B cell (primary cell): Measurements from ENCODE around the gene IP6K2. TPM values are rescaled to one million over a fixed set of nuclear protein-coding genes. Genes with fewer than 3 reads are reported as not detected.

Source experiments
- ATAC-seq: fragments of 200-7000 bp; cut with Tn5 transposase; one replicate; pipeline ENCODE4 v1.10.0; 2021; ENCODE audit warnings: low read depth, mild to moderate bottlenecking, moderate number of reproducible peaks, moderate library complexity
- CTCF ChIA-PET: fragments of 350-600 bp; sonication (Branson Sonifier 250); formaldehyde crosslinking; loops from one replicate; lab custom pipeline; 2021; ENCODE audit warnings: antibody characterized with exemption, inconsistent platforms; lab: Charles Lee
- POLR2A ChIA-PET: fragments of 350-600 bp; sonication (Branson Sonifier 250); formaldehyde crosslinking; loops from one replicate; lab custom pipeline; 2021; ENCODE audit warnings: antibody characterized with exemption; lab: Charles Lee
- DNase-seq: peaks from one replicate; pipeline ENCODE4 v3.0.0; 2013
- H2AFZ ChIP-seq: 2 replicates; pipeline ENCODE4 v1.6.1; 2012; ENCODE audit warnings: mild to moderate bottlenecking, low read depth, low read length; ENCODE audit not compliant: insufficient read depth, poor library complexity, severe bottlenecking
- H3K27ac ChIP-seq, 2 donors: 1 replicate in 1 of 2; 2 replicates in 1 of 2; pipeline ENCODE4 v1.5.1; 2012 to 2013; ENCODE audit warnings: low read length in 2 of 2, mild to moderate bottlenecking in 2 of 2, moderate library complexity in 1 of 2
- H3K27me3 ChIP-seq, 4 experiments: fragments of 200-600 bp in 1 of 4; sonication (generic) in 1 of 4; replicated peaks in 1 of 4; 1 replicate in 2 of 4; 2 replicates in 2 of 4; pipeline versions ENCODE4 v1.6.1 to v1.7.0; 2013 to 2016; ENCODE audit warnings: low read length in 3 of 4, mild to moderate bottlenecking in 2 of 4, mixed read lengths in 1 of 4, moderate library complexity in 1 of 4; ENCODE audit not compliant: insufficient read depth in 4 of 4, control insufficient read depth in 3 of 4; ENCODE audit errors: control extremely low read depth in 1 of 4
- H3K36me3 ChIP-seq, 2 experiments: replicated peaks in 1 of 2; 1 replicate in 1 of 2; 2 replicates in 1 of 2; pipeline versions ENCODE4 v1.6.1 to v1.7.1; 2013; ENCODE audit warnings: low read length in 1 of 2; ENCODE audit not compliant: insufficient read depth in 2 of 2, control insufficient read depth in 1 of 2; ENCODE audit errors: control extremely low read depth in 1 of 2, extremely low read depth in 1 of 2
- H3K4me1 ChIP-seq, 2 donors: fragments of 200-600 bp in 1 of 2; sonication (generic) in 1 of 2; 1 replicate in 1 of 2; 2 replicates in 1 of 2; pipeline versions ENCODE4 v1.5.1 to v1.6.1; 2013 to 2017; ENCODE audit warnings: low read length in 2 of 2; ENCODE audit not compliant: control insufficient read depth in 2 of 2, insufficient read depth in 2 of 2
- H3K4me2 ChIP-seq: replicated peaks from 2 replicates; pipeline ENCODE3; 2012; ENCODE audit warnings: mild to moderate bottlenecking, low read depth, low read length; ENCODE audit not compliant: poor library complexity, severe bottlenecking
- H3K4me3 ChIP-seq, 5 experiments: fragments of 200-600 bp in 1 of 5; sonication (generic) in 1 of 5; 1 replicate in 3 of 5; 2 replicates in 2 of 5; pipeline versions ENCODE4 v1.5.1 to v1.7.0; 2011 to 2016; ENCODE audit warnings: low read length in 4 of 5, mild to moderate bottlenecking in 4 of 5, low read depth in 2 of 5, control low read depth in 1 of 5, moderate library complexity in 1 of 5; ENCODE audit not compliant: insufficient read depth in 1 of 5; ENCODE audit errors: control extremely low read depth in 1 of 5, extremely low read depth in 1 of 5
- H3K79me2 ChIP-seq: fragments of 200-600 bp; sonication (generic); one replicate; pipeline ENCODE4 v1.6.0; 2016; ENCODE audit warnings: low read length; ENCODE audit not compliant: control insufficient read depth, insufficient read depth
- H3K9ac ChIP-seq: fragments of 200-600 bp; sonication (generic); 2 replicates; pipeline ENCODE4 v1.6.1; 2017; ENCODE audit warnings: mild to moderate bottlenecking, low read length, moderate library complexity
- H3K9me3 ChIP-seq, 3 donors: one replicate each; pipeline versions ENCODE4 v1.6.1 to v1.7.1; 2013; ENCODE audit warnings: low read length in 2 of 3; ENCODE audit not compliant: control insufficient read depth in 2 of 3, insufficient read depth in 1 of 3; ENCODE audit errors: control extremely low read depth in 1 of 3
- H4K20me1 ChIP-seq: 2 replicates; pipeline ENCODE4 v1.6.0; 2012; ENCODE audit warnings: mild to moderate bottlenecking, low read length; ENCODE audit not compliant: insufficient read depth, control insufficient read depth, poor library complexity, severe bottlenecking
- H3K27ac Mint-ChIP-seq: one replicate; pipeline ENCODE4 v1.8.0; 2021; ENCODE audit warnings: mixed read lengths
- H3K27me3 Mint-ChIP-seq: one replicate; pipeline ENCODE4 v1.8.0; 2021; ENCODE audit warnings: mixed read lengths
- H3K4me1 Mint-ChIP-seq: one replicate; pipeline ENCODE4 v1.8.0; 2021; ENCODE audit warnings: mixed read lengths
- H3K4me3 Mint-ChIP-seq: one replicate; pipeline ENCODE4 v1.8.0; 2021; ENCODE audit warnings: mixed read lengths
- H3K9me3 Mint-ChIP-seq: one replicate; pipeline ENCODE4 v1.8.0; 2022; ENCODE audit warnings: mixed read lengths; ENCODE audit not compliant: insufficient read depth
- EZH2 ChIP-seq: IDR thresholded peaks from 2 replicates; pipeline ENCODE4 v1.6.1; 2012; ENCODE audit warnings: borderline replicate concordance, low read depth, mild to moderate bottlenecking, moderate library complexity, low read length; ENCODE audit not compliant: insufficient read depth, poor library complexity, severe bottlenecking
- WGBS: methylation state at CpG from one replicate; pipeline ENCODE4 v1.1.5; 2013; ENCODE audit warnings: missing lambda C conversion rate; ENCODE audit not compliant: insufficient coverage; 5-methylcytosine and 5-hydroxymethylcytosine counted together
- intact Hi-C: fragments of 100-400 bp; cut with micrococcal nuclease; formaldehyde crosslinking; loops from one replicate; pipeline ENCODE4 v1.10.0; 2022
- polyA plus RNA-seq: library from polyadenylated mRNA; depleted of rRNA; stranded (reverse); fragments of >200 nt; gene quantifications from 2 replicates; pipeline ENCODE4 v1.2.3, GENCODE V29; 2012
- total RNA-seq, 2 donors: library from RNA; stranded (reverse); fragments of 120-200 nt in 1 of 2; gene quantifications; 1 replicate in 1 of 2; 2 replicates in 1 of 2; pipeline versions ENCODE4 v1.2.3 to v1.2.4, GENCODE V29; 2013 to 2022
- TF ChIP-seq, protein P1 (sequence below): fragments of 200-600 bp; IDR thresholded peaks from one replicate; pipeline ENCODE4 v1.8.0; 2022; ENCODE audit warnings: antibody characterized with exemption, mild to moderate bottlenecking

Gene IP6K2
- total and polyA plus RNA-seq, 2 donors (not counting 1 experiment from before 2014, with no cell fraction given) = 132 to 140 TPM

DNA sequence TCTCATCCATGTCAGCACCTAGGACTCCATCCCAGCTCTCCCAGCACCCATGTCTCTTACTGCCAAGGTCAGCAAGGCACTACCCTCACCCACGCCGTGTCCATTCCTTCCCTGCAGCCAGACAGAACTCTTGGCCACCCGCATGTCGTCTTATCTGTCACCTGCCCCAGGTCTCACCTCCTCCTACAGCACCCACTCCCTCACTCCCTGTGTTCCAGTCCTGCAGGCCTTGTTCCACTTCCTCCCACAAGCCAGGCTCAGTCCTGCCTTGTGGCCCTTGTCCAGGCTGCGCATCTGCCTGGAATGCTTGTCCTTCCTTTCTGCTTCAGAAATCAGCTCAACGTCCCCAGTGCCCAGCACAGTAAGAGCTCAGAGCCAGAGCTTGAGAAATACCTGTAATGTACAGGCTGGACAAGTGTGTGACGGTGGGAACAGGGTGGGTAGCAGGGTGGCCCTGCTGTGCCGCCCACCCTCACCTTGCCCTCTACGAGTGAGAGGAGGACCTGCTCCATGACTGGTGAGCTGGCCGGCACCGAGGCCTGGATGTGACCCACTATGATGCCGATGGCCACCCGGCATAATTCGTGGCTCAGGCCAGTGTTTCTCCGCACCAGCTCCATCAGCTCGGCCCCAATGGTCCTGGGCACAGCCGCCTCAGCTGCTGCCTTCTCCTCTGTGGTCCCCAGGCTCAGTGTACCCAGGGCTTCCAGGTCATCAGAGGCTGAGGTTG, 36.0 kb downstream of the IP6K2 start:
- H3K9me3 ChIP-seq = no peaks in the 10 kb centered on the region
- TF ChIP-seq, protein P1, sequence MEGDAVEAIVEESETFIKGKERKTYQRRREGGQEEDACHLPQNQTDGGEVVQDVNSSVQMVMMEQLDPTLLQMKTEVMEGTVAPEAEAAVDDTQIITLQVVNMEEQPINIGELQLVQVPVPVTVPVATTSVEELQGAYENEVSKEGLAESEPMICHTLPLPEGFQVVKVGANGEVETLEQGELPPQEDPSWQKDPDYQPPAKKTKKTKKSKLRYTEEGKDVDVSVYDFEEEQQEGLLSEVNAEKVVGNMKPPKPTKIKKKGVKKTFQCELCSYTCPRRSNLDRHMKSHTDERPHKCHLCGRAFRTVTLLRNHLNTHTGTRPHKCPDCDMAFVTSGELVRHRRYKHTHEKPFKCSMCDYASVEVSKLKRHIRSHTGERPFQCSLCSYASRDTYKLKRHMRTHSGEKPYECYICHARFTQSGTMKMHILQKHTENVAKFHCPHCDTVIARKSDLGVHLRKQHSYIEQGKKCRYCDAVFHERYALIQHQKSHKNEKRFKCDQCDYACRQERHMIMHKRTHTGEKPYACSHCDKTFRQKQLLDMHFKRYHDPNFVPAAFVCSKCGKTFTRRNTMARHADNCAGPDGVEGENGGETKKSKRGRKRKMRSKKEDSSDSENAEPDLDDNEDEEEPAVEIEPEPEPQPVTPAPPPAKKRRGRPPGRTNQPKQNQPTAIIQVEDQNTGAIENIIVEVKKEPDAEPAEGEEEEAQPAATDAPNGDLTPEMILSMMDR = no peak
- TF ChIP-seq EZH2 = no peak
- peaks cover 20 to 37% of the 10 kb centered on the region in 2 donors for H3K4me1 ChIP-seq
- WGBS = 99% methylated on average over 17 of the region's 17 CpGs
- H3K27me3 ChIP-seq = no peaks in the 10 kb centered on the region
- ATAC-seq = no peak
- no peak overlapping the region for H3K4me3 ChIP-seq
- no peaks in the 10 kb centered on the region for H3K79me2 ChIP-seq
- H3K27ac ChIP-seq = no peak overlapping the region
- Mint-ChIP-seq H3K9me3 (no peaks in the 10 kb centered on the region), H3K27ac (peak overlapping the region; percentile 50), H3K4me1 (peaks cover 35% of the 10 kb centered on the region), H3K27me3 (no peaks in the 10 kb centered on the region), H3K4me3 (no peak overlapping the region)
- H4K20me1 ChIP-seq = no peaks in the 10 kb centered on the region
- no peak for DNase-seq
- ChIA-PET CTCF (no interaction called here), POLR2A (no interaction called here)
- H3K9ac ChIP-seq = no peak overlapping the region
- no peak overlapping the region for H3K4me2 ChIP-seq
- intact Hi-C loops = loop anchor here (10.0 kb wide), 1 partner anchor 216 kb away; a partner anchor contains a TSS
- H3K36me3 ChIP-seq = peaks cover 0 to 11% of the 10 kb centered on the region in 2 experiments
- H2AFZ ChIP-seq = no peak overlapping the region
